Gastroesophageal sphincter (tissue), 3 donors: Measurements from ENCODE around the gene HYCC2.

Experiments used
- POLR2AphosphoS5 ChIP-seq: sonication (generic); formaldehyde crosslinking; IDR thresholded peaks from one replicate; pipeline ENCODE4 v1.6.1; 2017; ENCODE audit warnings: antibody characterized with exemption
- TF ChIP-seq, protein P1 (sequence below), 4 experiments: fragments of 200-600 bp in 2 of 4; fragments of 450-650 bp in 2 of 4; sonication (generic) in 1 of 4; IDR thresholded peaks; one replicate each; pipeline ENCODE4 v1.5.1; 2017 to 2019; ENCODE audit warnings: antibody characterized with exemption in 4 of 4, mild to moderate bottlenecking in 2 of 4, moderate library complexity in 2 of 4

DNA sequence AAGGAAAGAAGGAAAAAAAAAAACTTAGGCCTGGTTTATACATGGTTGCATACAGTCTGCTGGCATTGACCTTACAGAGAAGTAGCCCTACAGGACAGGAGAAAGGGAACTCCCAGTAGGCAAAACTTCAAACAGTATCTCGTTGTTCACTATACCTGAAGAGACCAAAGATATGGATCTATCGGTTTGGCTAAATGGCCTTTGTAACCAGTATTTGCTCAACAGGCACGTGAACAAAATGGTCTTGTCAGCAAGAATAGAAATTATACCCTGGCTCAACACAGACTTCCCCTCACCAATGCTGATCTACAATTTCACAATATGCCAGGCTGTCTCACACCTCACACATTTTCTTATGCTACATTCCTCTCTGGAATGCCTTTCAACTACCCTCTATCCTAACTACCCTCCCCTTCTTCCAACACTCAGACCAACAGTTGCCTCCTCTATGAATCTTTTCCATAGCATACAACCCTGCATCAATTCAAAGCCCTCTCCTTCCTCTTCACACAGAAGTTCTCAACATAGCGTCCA is 13.7 kb downstream of the HYCC2 start:
- TF ChIP-seq, protein P1, sequence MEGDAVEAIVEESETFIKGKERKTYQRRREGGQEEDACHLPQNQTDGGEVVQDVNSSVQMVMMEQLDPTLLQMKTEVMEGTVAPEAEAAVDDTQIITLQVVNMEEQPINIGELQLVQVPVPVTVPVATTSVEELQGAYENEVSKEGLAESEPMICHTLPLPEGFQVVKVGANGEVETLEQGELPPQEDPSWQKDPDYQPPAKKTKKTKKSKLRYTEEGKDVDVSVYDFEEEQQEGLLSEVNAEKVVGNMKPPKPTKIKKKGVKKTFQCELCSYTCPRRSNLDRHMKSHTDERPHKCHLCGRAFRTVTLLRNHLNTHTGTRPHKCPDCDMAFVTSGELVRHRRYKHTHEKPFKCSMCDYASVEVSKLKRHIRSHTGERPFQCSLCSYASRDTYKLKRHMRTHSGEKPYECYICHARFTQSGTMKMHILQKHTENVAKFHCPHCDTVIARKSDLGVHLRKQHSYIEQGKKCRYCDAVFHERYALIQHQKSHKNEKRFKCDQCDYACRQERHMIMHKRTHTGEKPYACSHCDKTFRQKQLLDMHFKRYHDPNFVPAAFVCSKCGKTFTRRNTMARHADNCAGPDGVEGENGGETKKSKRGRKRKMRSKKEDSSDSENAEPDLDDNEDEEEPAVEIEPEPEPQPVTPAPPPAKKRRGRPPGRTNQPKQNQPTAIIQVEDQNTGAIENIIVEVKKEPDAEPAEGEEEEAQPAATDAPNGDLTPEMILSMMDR (IDR thresholded peaks at IDR 0.05) = no peak
- TF ChIP-seq POLR2AphosphoS5 = no peak
